Measurements from ENCODE around the gene LSM8. TPM values are rescaled to one million over a fixed set of nuclear protein-coding genes. Genes with fewer than 3 reads are reported as not detected.
"Not testable (repeated sequence)": the region's sequence is repeated elsewhere in the genome, so short reads cannot be mapped to it uniquely, and the experiment has no call there.

LSM8 gene
- total RNA-seq, 1 experiment from 2014 or later: 53.8 TPM

- BruUV-seq (replicated peaks): no TSS peak
- H3K4me1 Mint-ChIP-seq (ENCODE audit: low read depth, unreplicated experiment): no peaks in the 10 kb centered on the region
- CTCF ChIA-PET: no interaction called here
- no peak for TF ChIP-seq CTCF (IDR thresholded peaks at IDR 0.05; ENCODE audit: unreplicated experiment)
- H3K27ac Mint-ChIP-seq (ENCODE audit: unreplicated experiment): no peak overlapping the region
- no peaks in the 10 kb centered on the region for H3K9me3 Mint-ChIP-seq (ENCODE audit: low read depth, unreplicated experiment)
- intact Hi-C loops (cut with micrococcal nuclease; ENCODE audit: unreplicated experiment): no loop called here
- H3K27me3 Mint-ChIP-seq (ENCODE audit: unreplicated experiment): no peaks in the 10 kb centered on the region
- no peaks in the 10 kb centered on the region for H3K36me3 Mint-ChIP-seq (ENCODE audit: insufficient read depth, unreplicated experiment)
- no peak overlapping the region for H3K4me3 Mint-ChIP-seq (ENCODE audit: low read depth, unreplicated experiment)
- DNase-seq: no peak
Measured at GRCh38 chr7:118239014-118239413, 55.0 kb downstream of the LSM8 start.

GRCh38 chr7:118240320-118240719 is 56.4 kb downstream of the LSM8 start:
- CTCF ChIA-PET; H3K27me3 Mint-ChIP-seq (ENCODE audit: unreplicated experiment); H3K4me3 Mint-ChIP-seq (ENCODE audit: low read depth, unreplicated experiment); intact Hi-C loops (cut with micrococcal nuclease; ENCODE audit: unreplicated experiment); DNase-seq; H3K9me3 Mint-ChIP-seq (ENCODE audit: low read depth, unreplicated experiment); H3K27ac Mint-ChIP-seq (ENCODE audit: unreplicated experiment); H3K4me1 Mint-ChIP-seq (ENCODE audit: low read depth, unreplicated experiment); BruUV-seq (replicated peaks); H3K36me3 Mint-ChIP-seq (ENCODE audit: insufficient read depth, unreplicated experiment): not testable (repeated sequence)

Other genes with a start within 250 kb of the LSM8 start
- 0.42 TPM in 1 of 2 replicates, not detected in the other for gene ANKRD7, start 40.5 kb downstream of the LSM8 start, total RNA-seq (2022)